IMR-90 (cell line): ENCODE measurements around the gene FANCD2. TPM values are rescaled to one million over a fixed set of nuclear protein-coding genes. Genes with fewer than 3 reads are reported as not detected.

Source experiments
- ATAC-seq: fragments of 200-7000 bp; cut with Tn5 transposase; 2 replicates; pipeline ENCODE4 v1.9.1; 2020; ENCODE audit warnings: low read depth, mild to moderate bottlenecking, moderate library complexity
- BruUV-seq: library from RNA; stranded (reverse); fragments of 400-500 nt; replicated peaks from 2 replicates; lab custom pipeline; 2021; lab: Mats Ljungman, UMichigan
- CTCF ChIA-PET: fragments of 300-600 bp; formaldehyde crosslinking; extraction: SDS; loops from one replicate; lab custom pipeline; 2021; ENCODE audit warnings: antibody characterized with exemption; lab: Yijun Ruan, JAX
- POLR2A ChIA-PET: fragments of 300-600 bp; sonication (Branson Sonifier 250); formaldehyde crosslinking; loops from one replicate; lab custom pipeline; 2022; ENCODE audit warnings: antibody characterized with exemption; ENCODE audit not compliant: unreplicated experiment; lab: Charles Lee
- DNase-seq: peaks from one replicate; pipeline ENCODE4 v3.0.0; 2013
- H2AFZ ChIP-seq: replicated peaks from 2 replicates; pipeline ENCODE3; 2013; ENCODE audit warnings: low read length, mild to moderate bottlenecking; ENCODE audit not compliant: poor library complexity
- H2AK5ac ChIP-seq: 2 replicates; pipeline ENCODE4 v1.6.1; 2013; ENCODE audit warnings: low read depth, low read length, inconsistent platforms
- H2AK9ac ChIP-seq: replicated peaks from 2 replicates; pipeline ENCODE3; 2013; ENCODE audit warnings: mild to moderate bottlenecking, low read depth, low read length, moderate library complexity; ENCODE audit not compliant: poor library complexity
- H2BK120ac ChIP-seq: 2 replicates; pipeline ENCODE4 v1.6.1; 2013; ENCODE audit warnings: low read depth, low read length, inconsistent platforms
- H2BK15ac ChIP-seq: 3 replicates; pipeline ENCODE4 v1.6.1; 2013; ENCODE audit warnings: low read depth, low read length, inconsistent platforms
- H2BK20ac ChIP-seq: 2 replicates; pipeline ENCODE4 v1.6.1; 2013; ENCODE audit warnings: low read depth, mild to moderate bottlenecking, inconsistent platforms, low read length, moderate library complexity
- H2BK5ac ChIP-seq: 2 replicates; pipeline ENCODE4 v1.6.1; 2013; ENCODE audit warnings: mild to moderate bottlenecking, low read depth, low read length, inconsistent platforms; ENCODE audit not compliant: poor library complexity, severe bottlenecking
- H3K14ac ChIP-seq: replicated peaks from 2 replicates; pipeline ENCODE4 v1.6.1; 2013; ENCODE audit warnings: low read depth, low read length, inconsistent platforms
- H3K18ac ChIP-seq: 2 replicates; pipeline ENCODE4 v1.6.1; 2013; ENCODE audit warnings: low read depth, low read length, control low read depth
- H3K23ac ChIP-seq: 2 replicates; pipeline ENCODE4 v1.6.1; 2013; ENCODE audit warnings: low read depth, low read length, inconsistent platforms
- H3K27ac ChIP-seq: 2 replicates; pipeline ENCODE4 v1.5.1; 2013; ENCODE audit warnings: mild to moderate bottlenecking, control low read depth, low read length; ENCODE audit not compliant: insufficient read depth
- H3K27me3 ChIP-seq: 2 replicates; pipeline ENCODE4 v1.6.1; 2013; ENCODE audit warnings: low read length; ENCODE audit not compliant: control insufficient read depth, insufficient read depth
- H3K36me3 ChIP-seq: 2 replicates; pipeline ENCODE4 v1.6.1; 2013; ENCODE audit warnings: low read length, mixed read lengths; ENCODE audit not compliant: control insufficient read depth, insufficient read depth
- H3K4ac ChIP-seq: 2 replicates; pipeline ENCODE4 v1.6.1; 2013; ENCODE audit warnings: low read depth, low read length, inconsistent platforms
- H3K4me1 ChIP-seq: 2 replicates; pipeline ENCODE4 v1.6.1; 2013; ENCODE audit warnings: low read length, mixed read lengths; ENCODE audit not compliant: control insufficient read depth, insufficient read depth
- H3K4me2 ChIP-seq: 2 replicates; pipeline ENCODE4 v1.6.1; 2013; ENCODE audit warnings: low read depth, mild to moderate bottlenecking, control low read depth, low read length, moderate library complexity
- H3K4me3 ChIP-seq: 2 replicates; pipeline ENCODE4 v1.5.1; 2013; ENCODE audit warnings: low read depth, mild to moderate bottlenecking, control low read depth, low read length, moderate library complexity; ENCODE audit not compliant: insufficient read depth
- H3K56ac ChIP-seq: 2 replicates; pipeline ENCODE4 v1.6.1; 2013; ENCODE audit warnings: low read length, inconsistent platforms; ENCODE audit not compliant: insufficient read depth; ENCODE audit errors: extremely low read depth
- H3K79me1 ChIP-seq, 2 experiments: 2 replicates each; pipeline ENCODE4 v1.6.1; 2013; ENCODE audit warnings: low read length in 2 of 2, inconsistent platforms in 1 of 2, low read depth in 1 of 2
- H3K9ac ChIP-seq: 2 replicates; pipeline ENCODE4 v1.6.1; 2013; ENCODE audit warnings: low read depth, low read length, control low read depth
- H3K9me1 ChIP-seq: 2 replicates; pipeline ENCODE4 v1.6.1; 2013; ENCODE audit warnings: low read length, inconsistent platforms; ENCODE audit not compliant: insufficient read depth
- H3K9me3 ChIP-seq: 2 replicates; pipeline ENCODE4 v1.6.1; 2013; ENCODE audit warnings: low read length; ENCODE audit not compliant: control insufficient read depth, insufficient read depth
- H4K20me1 ChIP-seq: 2 replicates; pipeline ENCODE4 v1.6.1; 2013; ENCODE audit warnings: low read length, inconsistent platforms; ENCODE audit not compliant: insufficient read depth
- H4K5ac ChIP-seq: 2 replicates; pipeline ENCODE4 v1.6.1; 2013; ENCODE audit warnings: mild to moderate bottlenecking, low read depth, low read length, control low read depth
- H4K8ac ChIP-seq, 2 experiments: 2 replicates each; pipeline ENCODE4 v1.6.1; 2013; ENCODE audit warnings: low read depth in 2 of 2, low read length in 2 of 2, control low read depth in 1 of 2, inconsistent platforms in 1 of 2
- H4K91ac ChIP-seq: 2 replicates; pipeline ENCODE4 v1.6.1; 2013; ENCODE audit warnings: low read depth, low read length, inconsistent platforms; ENCODE audit not compliant: insufficient read depth
- BHLHE40 ChIP-seq: fragments of 150-350 bp; IDR thresholded peaks from 2 replicates; pipeline ENCODE4 v1.6.1; 2016; ENCODE audit warnings: mild to moderate bottlenecking, low read depth, low read length
- CEBPB ChIP-seq: IDR thresholded peaks from 2 replicates; pipeline ENCODE4 v1.6.1; 2012; ENCODE audit warnings: low read depth, low read length, improper control_type of control experiment
- CHD1 ChIP-seq: IDR thresholded peaks from 2 replicates; pipeline ENCODE4 v1.6.1; 2012; ENCODE audit warnings: low read depth, low read length, improper control_type of control experiment
- CTCF ChIP-seq: conservative IDR thresholded peaks from 2 replicates; pipeline ENCODE4 v1.5.1; 2012; ENCODE audit warnings: mild to moderate bottlenecking, low read depth, low read length, improper control_type of control experiment
- ELK1 ChIP-seq: fragments of 150-350 bp; IDR thresholded peaks from 2 replicates; pipeline ENCODE4 v1.6.1; 2016; ENCODE audit warnings: low read depth, mild to moderate bottlenecking, low read length, moderate library complexity, borderline replicate concordance
- FOS ChIP-seq: fragments of 150-350 bp; IDR thresholded peaks from 2 replicates; pipeline ENCODE4 v1.6.1; 2016; ENCODE audit warnings: low read depth, low read length
- MAFK ChIP-seq: IDR thresholded peaks from 2 replicates; pipeline ENCODE4 v1.6.1; 2012; ENCODE audit warnings: low read depth, low read length, improper control_type of control experiment
- MAZ ChIP-seq: IDR thresholded peaks from 2 replicates; pipeline ENCODE4 v1.6.1; 2012; ENCODE audit warnings: low read depth, mild to moderate bottlenecking, low read length, improper control_type of control experiment, moderate library complexity, borderline replicate concordance
- MXI1 ChIP-seq: IDR thresholded peaks from 2 replicates; pipeline ENCODE4 v1.6.1; 2012; ENCODE audit warnings: low read depth, mild to moderate bottlenecking, low read length, moderate library complexity, borderline replicate concordance
- NFE2L2 ChIP-seq: fragments of 150-350 bp; IDR thresholded peaks from 2 replicates; pipeline ENCODE4 v1.6.1; 2016; ENCODE audit warnings: low read depth, mild to moderate bottlenecking, low read length
- POLR2A ChIP-seq: IDR thresholded peaks from 2 replicates; pipeline ENCODE4 v1.6.1; 2012; ENCODE audit warnings: mild to moderate bottlenecking, low read depth, low read length
- RAD21 ChIP-seq: IDR thresholded peaks from 2 replicates; pipeline ENCODE4 v1.6.1; 2012; ENCODE audit warnings: low read length, improper control_type of control experiment
- RCOR1 ChIP-seq: IDR thresholded peaks from 2 replicates; pipeline ENCODE4 v1.6.1; 2012; ENCODE audit warnings: mild to moderate bottlenecking, low read length, improper control_type of control experiment; ENCODE audit not compliant: insufficient replicate concordance
- RFX5 ChIP-seq: IDR thresholded peaks from 2 replicates; pipeline ENCODE4 v1.8.0; 2012; ENCODE audit warnings: low read depth, mild to moderate bottlenecking, low read length, moderate library complexity
- SMC3 ChIP-seq: fragments of 150-350 bp; IDR thresholded peaks from 2 replicates; pipeline ENCODE4 v1.6.1; 2016; ENCODE audit warnings: low read depth, mild to moderate bottlenecking, antibody characterized with exemption, low read length, moderate library complexity
- WGBS, 2 experiments: methylation state at CpG; one replicate each; pipeline versions ENCODE4 v1.1.5 to v1.1.7; 2013; ENCODE audit warnings: missing lambda C conversion rate in 2 of 2; ENCODE audit not compliant: insufficient read length in 1 of 2; ENCODE audit errors: extremely low coverage in 2 of 2; 5-methylcytosine and 5-hydroxymethylcytosine counted together
- dilution Hi-C: fragments of 300-500 bp; cut with HindIII; formaldehyde crosslinking; loops from one replicate; pipeline ENCODE4 v1.14.3; 2018; ENCODE audit warnings: low sequenced_read_pairs; ENCODE audit not compliant: unreplicated experiment
- in situ Hi-C: fragments of 300-500 bp; cut with MboI; formaldehyde crosslinking; loops from 3 replicates; pipeline ENCODE4 v1.14.3; 2019; ENCODE audit warnings: low sequenced_read_pairs, inconsistent platforms, mixed read lengths
- intact Hi-C: fragments of 100-400 bp; cut with micrococcal nuclease; formaldehyde crosslinking; loops from 2 replicates; pipeline ENCODE4 v1.10.0; 2022
- polyA plus RNA-seq, 3 experiments: library from polyadenylated mRNA; depleted of rRNA; stranded (reverse); fragments of >200 nt; gene quantifications; 2 replicates each; pipeline ENCODE4 v1.2.3, GENCODE V29; 2012; ENCODE audit warnings: low replicate concordance in 1 of 3
- total RNA-seq: library from RNA; depleted of rRNA; stranded (reverse); fragments of >200 nt; gene quantifications from 2 replicates; pipeline ENCODE4 v1.2.3, GENCODE V29; 2012
- TF ChIP-seq, protein P1 (sequence below): fragments of 150-350 bp; IDR thresholded peaks from 2 replicates; pipeline ENCODE4 v1.6.1; 2017; ENCODE audit warnings: mild to moderate bottlenecking, antibody characterized with exemption, low read length, low read depth

Gene FANCD2
- total and polyA plus RNA-seq, 2 of the 4 experiments (the other 2 are of a cell fraction): 8.9 to 19.7 TPM

DNA sequence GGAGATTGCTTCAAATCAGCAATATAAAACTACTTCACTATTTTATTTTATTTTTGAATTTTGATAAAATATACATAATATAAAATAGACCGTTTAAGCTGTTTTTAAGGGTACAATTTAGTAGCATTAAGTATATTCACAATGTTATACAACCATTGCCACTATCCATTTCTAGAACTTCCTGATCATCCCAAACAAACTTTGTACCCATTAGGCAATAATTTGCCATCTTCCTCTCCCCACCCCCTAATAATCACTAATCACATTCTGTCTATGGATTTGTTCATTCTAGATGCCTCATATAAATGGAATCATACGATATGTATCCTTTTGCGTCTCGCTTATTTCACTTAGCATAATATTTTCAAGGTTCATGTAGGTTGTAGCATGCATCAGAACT, 28.9 kb downstream of the FANCD2 start:
- WGBS, 2 experiments: no CpG with 5 or more reads among the region's 4 CpGs
- CTCF ChIA-PET: interaction anchor here (0.5 kb wide), 1 partner anchor 40 kb away, joined by 6 read pairs; no protein-coding TSS in a partner anchor
- POLR2A ChIA-PET: no interaction called here

More for the DNA sequence above, 28.9 kb downstream of the FANCD2 start:
- Histone ChIP-seq H3K4me3 (no peak overlapping the region), H2BK5ac (no peak overlapping the region), H3K18ac (no peak overlapping the region), H4K5ac (no peak overlapping the region), H4K20me1 (no peaks in the 10 kb centered on the region), H3K23ac (no peak overlapping the region), H3K79me1 (no peaks in the 10 kb centered on the region), H2AK9ac (no peak overlapping the region), H2AFZ (no peak overlapping the region), H2AK5ac (no peak overlapping the region), H3K4me2 (no peak overlapping the region), H3K9me3 (no peaks in the 10 kb centered on the region), H3K27ac (no peak overlapping the region), H3K14ac (no peak overlapping the region), H2BK15ac (no peak overlapping the region), H3K4me1 (no peaks in the 10 kb centered on the region), H3K9ac (no peak overlapping the region), H3K4ac (no peak overlapping the region), H3K56ac (no peak overlapping the region), H4K91ac (no peak overlapping the region), H3K36me3 (0 out of 2 replicates have a peak, but pooled peaks cover under 1% of the 10 kb centered on the region), H2BK120ac (no peak overlapping the region), H4K8ac (no peak overlapping the region), H3K9me1 (0 out of 2 replicates have a peak, but pooled peaks cover under 1% of the 10 kb centered on the region), H3K27me3 (no peaks in the 10 kb centered on the region), H2BK20ac (no peak overlapping the region)
- TF ChIP-seq RAD21: no peak
- TF ChIP-seq FOS: no peak
- no peak for TF ChIP-seq RFX5
- no peak for TF ChIP-seq RCOR1
- no peak for TF ChIP-seq SMC3
- TF ChIP-seq MXI1: no peak
- no peak for TF ChIP-seq NFE2L2
- TF ChIP-seq CEBPB: no peak
- TF ChIP-seq CTCF: no peak
- no peak for TF ChIP-seq ELK1
- TF ChIP-seq BHLHE40: no peak
- no peak for TF ChIP-seq CHD1
- TF ChIP-seq MAZ: no peak
- no peak for TF ChIP-seq MAFK
- TF ChIP-seq, protein P1, sequence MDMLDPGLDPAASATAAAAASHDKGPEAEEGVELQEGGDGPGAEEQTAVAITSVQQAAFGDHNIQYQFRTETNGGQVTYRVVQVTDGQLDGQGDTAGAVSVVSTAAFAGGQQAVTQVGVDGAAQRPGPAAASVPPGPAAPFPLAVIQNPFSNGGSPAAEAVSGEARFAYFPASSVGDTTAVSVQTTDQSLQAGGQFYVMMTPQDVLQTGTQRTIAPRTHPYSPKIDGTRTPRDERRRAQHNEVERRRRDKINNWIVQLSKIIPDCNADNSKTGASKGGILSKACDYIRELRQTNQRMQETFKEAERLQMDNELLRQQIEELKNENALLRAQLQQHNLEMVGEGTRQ: no peak
- no peak for TF ChIP-seq POLR2A
- intact Hi-C loops: no loop called here
- BruUV-seq: no TSS peak
- in situ Hi-C loops: no loop called here
- dilution Hi-C loops: no loop called here
- no peak for ATAC-seq
- no peak for DNase-seq
